ENCODE results near the gene BBOX1.
"Not testable (repeated sequence)": the region's sequence is repeated elsewhere in the genome, so short reads cannot be mapped to it uniquely, and the experiment has no call there.

BBOX1 gene, protein sequence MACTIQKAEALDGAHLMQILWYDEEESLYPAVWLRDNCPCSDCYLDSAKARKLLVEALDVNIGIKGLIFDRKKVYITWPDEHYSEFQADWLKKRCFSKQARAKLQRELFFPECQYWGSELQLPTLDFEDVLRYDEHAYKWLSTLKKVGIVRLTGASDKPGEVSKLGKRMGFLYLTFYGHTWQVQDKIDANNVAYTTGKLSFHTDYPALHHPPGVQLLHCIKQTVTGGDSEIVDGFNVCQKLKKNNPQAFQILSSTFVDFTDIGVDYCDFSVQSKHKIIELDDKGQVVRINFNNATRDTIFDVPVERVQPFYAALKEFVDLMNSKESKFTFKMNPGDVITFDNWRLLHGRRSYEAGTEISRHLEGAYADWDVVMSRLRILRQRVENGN

DNA sequence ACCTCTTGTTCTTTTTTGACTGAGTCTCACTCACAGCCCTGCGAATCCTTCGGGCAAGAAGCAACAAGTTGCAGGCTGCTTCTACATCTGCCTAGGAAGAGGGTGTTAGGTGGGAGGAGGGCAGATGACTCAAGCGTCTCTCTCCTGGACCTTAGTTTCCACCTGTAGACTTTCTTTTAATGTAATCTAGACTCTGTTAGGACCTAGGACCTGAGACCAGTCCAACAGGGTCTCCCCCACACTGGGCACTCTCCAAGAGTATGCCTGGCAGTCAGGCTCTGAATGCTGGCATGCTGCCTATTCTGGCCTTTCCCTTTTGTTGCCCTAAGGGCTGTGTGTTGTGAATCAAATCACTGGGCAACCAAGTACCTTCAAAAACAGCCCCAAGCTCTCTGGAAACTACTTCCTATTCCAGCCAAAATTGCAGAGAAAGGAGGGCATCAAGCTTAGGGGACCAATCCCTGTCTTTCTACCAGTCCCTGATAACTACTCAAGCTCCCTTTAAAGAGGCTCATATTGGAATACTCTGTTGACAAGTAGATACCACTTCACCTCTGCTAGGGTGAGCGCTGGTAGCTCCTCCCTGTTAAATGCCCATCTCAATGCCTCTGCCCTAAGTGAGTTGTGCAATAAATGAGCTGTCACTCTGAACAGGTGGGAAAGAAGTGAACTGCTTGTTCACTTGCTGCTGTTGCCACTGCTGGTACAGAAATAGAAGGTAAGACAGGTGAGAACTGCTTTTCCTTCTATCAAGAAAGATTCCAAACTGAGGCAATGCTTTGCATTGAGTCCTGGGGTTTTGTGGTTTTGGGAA is at the start of gene BBOX1:
Gene BBOX1, plus strand, starts transcription at position 514 of the 814 bp plus-strand sequence. CDS start 14,616 bp downstream, outside the sequence.
- no peak for DNase-seq

DNA sequence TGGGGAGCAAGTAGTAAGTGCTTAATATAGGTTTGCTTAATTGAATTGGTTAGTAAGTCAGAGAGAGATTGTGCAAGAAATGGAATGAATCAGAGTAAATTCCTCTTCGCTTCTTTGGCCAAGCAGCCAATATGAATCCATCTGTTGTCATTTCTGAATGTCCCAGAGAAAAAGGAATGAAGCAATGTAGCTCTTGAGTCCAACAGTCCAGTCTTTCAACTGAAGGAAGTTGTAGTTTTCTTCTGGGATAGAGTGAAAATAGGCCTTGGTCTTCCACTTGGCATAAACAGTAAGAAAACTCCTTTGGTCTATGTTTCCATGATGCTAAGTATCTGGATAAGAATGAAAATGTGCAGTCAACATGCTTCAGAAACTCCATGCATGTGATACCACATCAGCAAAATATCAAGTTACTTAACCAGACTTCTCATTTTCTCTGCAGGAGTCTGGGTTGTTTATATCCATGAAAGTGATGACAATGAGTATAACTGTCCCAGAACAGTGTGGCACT is 48.5 kb upstream of the BBOX1 start:
- no peak for DNase-seq

DNA sequence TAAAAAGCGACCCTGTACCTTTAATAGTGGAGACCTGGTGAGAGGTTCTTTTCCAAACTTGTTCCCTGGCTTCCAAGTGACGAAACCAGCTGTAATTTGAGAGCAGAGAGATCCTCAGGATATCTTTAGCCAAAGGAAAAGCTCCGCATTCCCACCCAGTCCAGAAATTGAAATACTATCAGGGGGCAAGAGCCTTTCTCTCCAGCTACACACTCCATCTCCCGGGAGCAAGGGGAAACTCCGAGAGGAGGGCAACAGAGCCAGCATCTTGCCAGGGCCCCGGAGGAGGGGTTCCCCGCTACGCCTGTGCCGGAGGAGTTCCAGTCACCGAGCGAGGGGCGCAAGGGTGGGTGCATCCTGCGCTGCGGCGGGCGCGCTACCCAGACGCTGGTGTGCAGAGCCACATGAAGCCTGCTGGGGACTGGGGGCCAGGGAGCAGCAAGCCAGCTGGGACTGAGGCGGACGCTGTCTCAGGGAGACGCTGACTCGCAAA is 46.6 kb upstream of the BBOX1 start, which contains the start of gene FIBIN:
Gene FIBIN, plus strand, starts transcription at position 148 of the 493 bp plus-strand sequence. CDS start 415 bp downstream, outside the sequence.
- peak; percentile 87 for DNase-seq

DNA sequence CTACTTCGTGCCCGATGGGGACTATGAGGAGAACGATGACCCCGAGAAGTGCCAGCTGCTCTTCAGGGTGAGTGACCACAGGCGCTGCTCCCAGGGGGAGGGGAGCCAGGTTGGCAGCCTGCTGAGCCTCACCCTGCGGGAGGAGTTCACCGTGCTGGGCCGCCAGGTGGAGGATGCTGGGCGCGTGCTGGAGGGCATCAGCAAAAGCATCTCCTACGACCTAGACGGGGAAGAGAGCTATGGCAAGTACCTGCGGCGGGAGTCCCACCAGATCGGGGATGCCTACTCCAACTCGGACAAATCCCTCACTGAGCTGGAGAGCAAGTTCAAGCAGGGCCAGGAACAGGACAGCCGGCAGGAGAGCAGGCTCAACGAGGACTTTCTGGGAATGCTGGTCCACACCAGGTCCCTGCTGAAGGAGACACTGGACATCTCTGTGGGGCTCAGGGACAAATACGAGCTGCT is 46.0 kb upstream of the BBOX1 start:
- peak; percentile 70 for DNase-seq

DNA sequence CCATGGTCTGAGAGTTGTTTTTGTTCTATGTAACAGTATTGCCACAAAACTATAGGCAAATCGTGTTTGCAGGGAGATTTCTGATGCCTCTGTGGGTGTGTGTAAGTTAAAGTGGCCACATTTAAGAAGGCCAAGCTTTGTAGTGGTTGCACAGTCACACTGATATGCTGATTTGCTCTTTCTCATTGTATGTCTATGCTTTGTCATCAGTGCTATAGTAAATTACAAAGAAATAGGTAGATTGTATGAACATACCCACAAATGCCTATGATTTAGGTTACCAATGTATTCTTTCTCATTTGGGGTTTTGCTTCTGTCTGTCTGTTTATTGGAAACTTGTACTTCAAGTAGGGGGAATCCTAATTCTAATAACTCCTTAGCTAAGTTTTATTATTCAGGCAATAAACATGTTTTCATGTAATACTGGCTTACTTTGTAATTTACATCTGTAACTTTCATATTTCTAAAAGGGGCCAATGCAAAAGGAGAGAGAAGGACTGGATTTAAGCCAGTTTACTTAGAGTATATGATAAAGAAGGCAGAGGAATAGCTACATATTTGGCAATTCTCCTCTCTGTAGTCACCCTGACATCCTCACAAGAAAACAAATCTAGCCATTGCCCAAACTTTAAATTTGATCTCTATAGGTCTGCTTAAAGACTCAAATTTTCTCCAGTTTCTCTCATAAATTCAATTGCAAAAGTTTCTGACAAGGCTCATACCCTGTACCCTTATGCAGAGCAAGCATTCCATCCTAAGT is 44.7 kb upstream of the BBOX1 start:
- DNase-seq, result no peak

DNA sequence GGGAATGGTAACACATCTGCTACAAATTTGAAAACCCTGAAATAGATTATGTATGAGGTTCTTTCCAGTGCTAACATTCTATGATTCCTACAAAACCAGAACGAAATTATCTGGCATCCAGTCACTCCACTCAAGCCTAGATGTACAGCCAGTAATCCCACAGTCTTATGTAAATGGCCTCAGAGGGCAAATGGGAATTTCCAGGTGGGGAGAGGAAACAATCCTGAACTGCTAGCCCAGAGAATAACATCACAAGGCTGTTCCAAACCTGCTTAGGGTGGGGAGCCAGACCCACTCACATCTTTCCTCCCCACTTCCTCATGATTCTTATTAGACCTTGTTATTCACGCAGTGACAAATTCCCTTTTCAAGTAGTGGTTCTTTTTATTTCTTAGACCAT is 43.2 kb upstream of the BBOX1 start:
- DNase-seq, result no peak

DNA sequence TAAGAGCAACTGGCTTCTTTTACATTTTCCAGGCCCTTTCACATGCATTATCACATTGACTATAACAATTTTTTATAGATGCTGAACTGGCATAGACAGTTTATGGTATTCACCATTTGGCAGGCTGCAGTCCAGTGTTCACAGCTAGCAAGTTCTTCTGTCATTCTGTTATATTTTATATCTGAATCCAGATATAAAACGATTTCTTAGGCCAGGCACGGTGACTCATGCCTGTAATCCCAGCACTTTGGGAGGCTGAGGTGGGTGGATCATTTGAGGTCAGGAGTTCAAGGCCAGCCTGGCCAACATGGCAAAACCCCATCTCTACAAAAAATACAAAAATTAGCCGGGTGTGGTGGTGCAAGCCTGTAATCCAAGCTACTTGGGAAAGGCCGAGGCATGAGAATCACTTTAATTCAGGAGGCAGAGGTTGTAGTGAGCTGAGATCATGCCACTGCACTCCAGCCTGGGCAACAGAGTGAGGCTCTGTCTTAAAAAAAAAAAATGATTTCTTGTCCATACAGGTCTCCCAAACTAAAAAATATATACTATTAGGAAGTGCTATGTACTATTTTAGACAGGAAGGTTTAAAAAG is 39.4 kb upstream of the BBOX1 start:
- DNase-seq, result not testable (repeated sequence)

DNA sequence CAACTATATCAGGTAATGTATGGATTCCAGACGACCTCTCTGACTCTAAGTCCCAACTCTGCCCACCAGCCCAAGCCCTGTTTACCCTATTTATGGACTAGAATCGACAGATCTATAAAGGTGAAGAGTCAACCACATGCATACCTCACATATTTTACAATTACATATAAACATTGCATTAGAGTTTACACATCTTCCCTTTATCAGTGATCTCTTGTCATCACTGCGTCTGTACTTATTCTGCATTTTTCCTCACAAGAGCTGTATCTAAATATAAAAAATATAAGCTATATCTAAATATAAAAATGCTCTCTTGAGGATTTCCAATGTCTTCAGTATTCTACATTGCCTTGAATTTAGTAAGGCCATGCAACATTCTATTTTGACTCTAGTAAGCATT is 38.2 kb upstream of the BBOX1 start:
- no peak for DNase-seq

DNA sequence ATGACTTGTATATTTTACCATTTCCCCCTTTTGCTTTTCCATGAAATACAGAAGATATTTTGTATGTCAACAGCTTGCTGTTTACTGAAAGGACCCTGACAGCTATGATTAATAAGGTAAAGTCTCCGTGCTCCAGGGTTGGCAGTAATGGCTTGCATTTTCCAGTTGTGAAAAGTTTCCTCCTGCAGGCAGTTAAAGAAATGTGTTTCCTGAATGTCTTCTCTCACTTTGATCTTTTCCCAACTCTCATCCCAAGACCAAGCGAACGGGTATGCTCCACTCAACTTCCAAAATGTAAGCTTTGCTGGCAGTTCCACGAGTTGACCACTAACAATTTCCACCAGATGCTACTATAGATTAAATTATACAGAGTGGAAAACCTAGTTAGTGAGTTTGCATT is 37.8 kb upstream of the BBOX1 start:
- DNase-seq, result no peak

DNA sequence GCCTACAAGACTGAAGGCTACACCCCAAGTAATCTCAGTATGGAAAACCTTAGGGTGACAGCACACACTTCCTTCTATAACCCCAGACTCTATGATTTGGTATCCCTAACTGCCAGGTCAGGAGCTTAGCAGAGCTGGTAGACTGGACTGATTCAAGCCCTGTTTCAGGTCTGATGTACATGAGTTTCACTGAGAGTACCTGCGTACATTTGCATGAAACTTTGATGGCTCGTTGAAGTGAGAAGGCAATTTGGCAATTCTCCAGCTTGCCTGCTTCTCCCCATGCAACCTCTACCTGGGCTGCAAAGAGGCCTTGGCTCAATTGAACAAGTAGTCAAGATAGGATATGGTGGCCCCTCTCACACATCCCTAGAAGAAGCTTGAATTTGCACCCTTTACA is 36.5 kb upstream of the BBOX1 start:
- DNase-seq, result no peak

DNA sequence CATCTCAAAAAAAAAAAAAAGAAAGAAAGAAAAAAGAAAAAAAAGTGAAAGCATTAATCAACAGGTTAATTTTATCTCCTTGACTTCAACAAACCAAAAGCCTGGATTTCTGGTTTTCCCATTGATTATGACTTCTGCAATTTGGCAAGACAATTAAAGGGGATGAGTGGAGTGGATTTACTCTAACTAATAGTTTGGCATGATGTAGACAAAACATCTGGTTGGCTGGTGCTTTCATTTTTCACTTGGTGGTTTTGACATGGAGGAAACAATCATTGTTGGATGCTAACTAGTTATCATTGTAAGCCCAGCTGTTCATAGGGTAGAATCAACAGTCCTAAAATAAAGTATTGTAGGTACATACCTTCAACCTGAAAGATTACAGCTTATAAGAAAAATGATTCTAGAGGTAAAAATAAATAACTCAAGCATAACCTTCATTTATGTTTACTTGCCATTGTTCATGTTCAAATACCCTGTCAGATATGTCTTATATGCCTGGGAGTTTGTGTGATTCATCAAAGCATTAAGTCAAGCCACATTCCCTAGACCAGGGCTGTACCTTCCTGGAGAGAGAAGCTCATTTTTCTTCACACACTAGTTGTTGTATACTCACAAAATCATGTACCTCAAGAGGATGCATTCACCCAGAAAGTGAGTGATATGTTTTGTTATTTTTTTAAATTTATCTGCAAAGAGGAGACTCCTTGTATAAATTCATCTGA is 31.6 kb upstream of the BBOX1 start:
- DNase-seq, result no peak

DNA sequence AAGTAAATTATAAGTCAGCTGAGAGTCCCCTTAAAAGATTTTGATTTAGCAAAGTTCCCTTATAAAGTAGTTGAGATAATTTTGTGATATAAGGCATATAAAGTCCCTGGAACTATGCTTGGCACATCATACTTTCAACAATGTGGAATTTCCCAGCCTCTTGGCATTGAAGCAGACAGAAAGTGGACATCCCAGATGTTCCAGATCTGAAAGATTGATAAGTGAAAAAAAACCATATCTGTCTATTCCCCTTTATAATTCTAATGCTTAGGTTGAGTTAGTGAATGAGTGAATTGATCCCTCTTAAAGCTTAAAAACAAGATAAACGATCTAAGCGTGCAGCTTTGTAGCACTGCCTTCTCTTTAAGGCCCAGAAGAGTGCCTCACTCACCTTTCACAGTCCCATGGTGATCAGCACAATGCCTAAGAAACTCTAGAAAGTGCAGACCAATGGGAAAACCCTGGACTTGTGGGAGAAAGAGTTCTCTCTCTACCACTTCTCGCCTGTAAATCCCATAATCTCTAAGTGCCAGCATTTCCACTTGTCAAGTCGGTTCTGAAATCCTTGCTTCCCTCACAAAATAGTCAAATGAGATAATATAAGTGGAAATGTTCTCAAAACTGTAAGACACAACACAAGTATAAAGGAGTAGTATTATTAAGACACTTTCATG is 28.9 kb upstream of the BBOX1 start:
- DNase-seq, result no peak

DNA sequence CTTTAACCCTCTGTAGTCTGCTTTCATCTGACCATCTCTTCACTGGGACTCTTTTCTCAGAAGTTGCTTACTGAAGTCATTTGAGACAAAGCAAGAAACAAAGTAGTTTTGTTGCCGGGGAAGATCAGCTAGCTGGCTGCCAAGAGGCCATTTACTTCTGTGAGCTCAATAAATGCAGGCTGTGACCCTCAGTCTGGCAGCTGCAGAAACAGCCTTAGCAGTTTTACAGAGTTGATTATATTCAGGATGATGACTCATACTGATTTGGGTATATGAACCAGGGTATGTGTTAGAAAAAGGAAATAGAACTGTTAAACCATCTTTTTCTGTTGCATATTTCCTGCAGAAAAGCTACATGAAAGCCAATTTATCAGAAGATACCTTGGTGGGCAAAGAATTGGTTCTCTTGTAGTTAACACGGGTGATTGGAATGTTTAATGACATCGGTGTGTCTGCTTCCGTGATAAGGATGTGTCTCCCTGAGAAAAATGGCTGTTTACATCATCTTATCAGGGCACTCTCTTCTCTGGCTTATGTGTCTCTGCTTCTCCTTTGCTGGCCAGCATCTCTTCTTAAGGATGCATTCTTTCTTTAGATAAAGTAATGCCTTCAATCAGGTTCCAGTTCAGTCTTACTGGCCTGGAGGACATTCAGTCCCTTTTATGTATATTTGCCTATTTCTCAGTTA is 28.2 kb upstream of the BBOX1 start:
- no peak for DNase-seq

DNA sequence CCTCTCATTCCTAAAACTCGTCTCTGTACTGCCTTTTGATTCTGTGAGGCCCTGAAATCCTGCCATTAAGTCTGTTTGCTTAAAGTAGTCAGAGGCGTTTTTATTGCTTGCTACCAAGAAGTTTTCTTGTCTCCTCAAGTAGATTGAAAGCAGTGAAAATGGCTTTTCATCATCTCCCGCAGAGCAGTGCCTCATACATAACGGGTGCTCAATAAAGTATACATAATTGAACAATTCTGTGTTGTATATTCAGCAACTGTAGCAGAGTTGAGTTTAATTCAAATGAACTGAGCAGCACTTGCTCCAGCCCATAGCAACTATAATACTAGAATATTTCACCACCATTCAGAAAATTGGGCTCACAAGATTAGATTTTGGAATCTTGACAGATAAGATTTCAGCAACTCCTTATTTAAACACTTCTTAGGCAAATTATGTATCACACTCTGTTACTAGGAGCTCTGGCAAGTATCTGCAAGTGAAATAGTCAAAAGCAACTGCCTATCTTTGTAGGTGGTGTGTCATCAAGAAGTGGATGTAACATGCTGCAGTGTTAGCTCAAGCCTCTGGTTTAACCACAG is 26.7 kb upstream of the BBOX1 start:
- no peak for DNase-seq

DNA sequence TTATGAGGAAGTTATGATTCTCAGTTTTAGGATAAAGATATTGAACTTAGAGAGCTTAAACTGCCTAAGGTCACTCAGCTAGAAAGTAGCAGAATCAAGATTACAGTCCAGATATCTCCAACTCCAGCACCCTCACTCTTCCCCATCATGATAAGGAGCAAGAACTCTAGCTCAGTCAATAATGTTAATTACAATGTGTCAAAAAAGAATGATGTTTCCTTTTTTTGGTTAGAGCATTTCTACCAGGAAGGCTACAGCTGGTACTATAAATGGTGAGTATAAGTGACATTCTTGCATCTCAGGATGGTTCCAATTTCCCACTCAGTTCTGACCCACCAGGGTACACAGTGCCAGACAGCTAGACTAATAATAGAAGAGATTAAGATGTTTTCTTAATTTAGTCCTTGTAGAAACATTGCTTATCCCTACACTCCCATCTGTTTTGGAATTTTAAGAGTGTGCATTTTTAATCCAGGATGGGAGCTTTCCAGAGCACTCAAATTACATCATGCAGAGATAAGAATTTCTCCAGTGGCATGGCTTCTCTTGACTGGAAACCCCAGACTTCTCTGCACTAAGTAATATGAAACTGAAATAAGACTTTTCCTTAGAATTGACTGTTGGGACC is 21.6 kb upstream of the BBOX1 start:
- DNase-seq, result no peak

DNA sequence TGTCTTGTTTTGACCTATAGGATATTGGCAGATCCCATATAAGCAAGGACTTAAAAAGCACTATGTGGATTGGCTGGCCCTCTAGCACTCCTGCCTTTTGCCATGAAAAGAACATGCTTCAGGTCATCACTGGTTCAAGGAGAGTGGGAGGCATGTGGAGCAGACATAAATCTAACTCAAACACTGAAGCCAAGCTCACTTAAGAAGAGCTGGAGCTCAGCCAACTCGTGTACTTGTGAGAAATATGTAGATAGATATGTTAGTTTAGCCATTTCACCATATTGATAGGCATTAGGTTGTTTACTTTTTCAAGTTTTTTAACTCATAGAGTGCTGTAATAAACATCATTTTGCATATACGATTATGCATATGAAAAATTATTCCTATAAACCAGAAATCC is 19.9 kb upstream of the BBOX1 start:
- DNase-seq, result no peak

DNA sequence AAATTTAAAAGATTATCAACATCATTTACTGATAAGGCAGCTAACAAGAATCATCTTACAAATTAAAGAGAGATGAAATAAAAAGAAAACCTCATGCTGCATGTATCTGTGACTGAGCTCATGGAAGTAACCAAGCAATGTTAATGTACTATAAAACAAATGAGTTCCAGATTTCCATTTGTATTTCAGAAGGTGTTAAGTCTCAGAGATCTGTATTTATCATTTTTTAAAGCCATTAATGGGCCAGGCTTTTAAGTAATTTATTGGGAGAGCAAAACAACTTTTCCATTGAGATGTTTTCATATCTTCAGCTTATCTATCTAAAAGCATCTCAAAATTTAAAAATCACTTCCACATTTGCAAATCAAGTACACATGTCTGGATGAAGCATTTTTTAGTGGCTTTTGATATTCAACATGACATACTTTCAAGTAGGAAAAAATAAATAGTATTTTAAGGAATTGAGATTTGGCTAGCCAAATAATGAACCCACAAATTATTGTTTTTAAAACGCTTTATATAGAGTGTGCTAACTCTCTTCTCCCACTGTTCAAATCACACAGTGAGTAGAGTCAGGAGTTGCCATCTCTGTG is 17.9 kb upstream of the BBOX1 start:
- no peak for DNase-seq

DNA sequence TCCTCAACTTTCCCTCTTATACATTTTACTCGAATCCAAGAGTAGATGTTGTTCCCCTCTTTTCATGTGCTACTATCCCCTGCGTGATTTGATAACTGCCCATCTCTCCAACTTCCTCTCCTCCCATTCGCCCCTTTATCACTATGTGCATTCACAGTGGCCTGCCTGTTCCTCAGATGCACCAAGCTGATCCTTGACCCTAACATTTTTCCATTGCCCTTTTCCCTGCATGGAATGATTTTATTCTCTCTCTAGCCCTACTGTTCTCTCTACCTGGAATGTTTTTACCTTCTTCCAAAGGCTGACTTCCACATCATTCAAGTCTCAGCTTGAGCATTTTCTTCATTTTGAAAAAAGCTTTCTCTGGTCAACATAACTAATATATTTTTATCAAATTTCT is 15.8 kb upstream of the BBOX1 start:
- no peak for DNase-seq

DNA sequence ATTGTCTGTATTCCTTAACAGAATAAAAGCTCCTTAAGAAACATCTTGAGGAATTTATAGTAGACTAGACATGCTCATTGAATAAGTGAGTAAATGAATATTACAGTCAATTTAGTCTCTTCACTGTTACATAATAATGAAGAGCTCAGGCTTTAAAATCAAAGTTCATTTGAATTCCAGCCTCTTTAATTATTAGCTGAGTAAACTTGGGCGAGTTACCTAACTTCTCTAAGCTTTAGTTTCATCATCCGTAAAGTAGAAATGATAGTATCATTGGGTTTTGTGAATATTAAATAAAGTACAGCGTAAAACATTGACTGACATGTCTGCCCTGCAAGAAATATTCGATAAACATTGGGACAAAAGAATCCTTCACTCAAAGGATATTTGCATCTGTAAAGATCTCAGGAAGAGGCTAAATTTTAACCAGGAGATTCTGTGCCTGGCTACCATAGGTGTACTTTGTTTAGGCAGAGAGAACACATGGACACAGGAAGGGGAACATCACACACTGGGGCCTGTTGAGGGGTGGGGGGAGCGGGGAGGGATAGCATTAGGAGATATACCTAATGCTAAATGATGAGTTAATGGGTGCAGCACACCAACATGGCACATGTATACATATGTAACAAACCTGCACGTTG is 15.2 kb upstream of the BBOX1 start:
- no peak for DNase-seq
